H1 (cell line): Measurements from ENCODE around the gene PTPN1. TPM values are rescaled to one million over a fixed set of nuclear protein-coding genes. Genes with fewer than 3 reads are reported as not detected.

ENCODE experiments used
- CTCF ChIA-PET: fragments of 300-600 bp; sonication (Branson Sonifier 250); formaldehyde crosslinking; loops from one replicate; lab custom pipeline; 2021; ENCODE audit not compliant: partially characterized antibody; lab: Charles Lee
- POLR2A ChIA-PET: fragments of 300-600 bp; sonication (Branson Sonifier 250); formaldehyde crosslinking; loops from one replicate; lab custom pipeline; 2021; ENCODE audit warnings: inconsistent platforms; ENCODE audit not compliant: partially characterized antibody; lab: Charles Lee
- DNase-seq, 2 experiments: peaks; one replicate each; pipeline versions ENCODE4 v3.0.0 to v3.0.0-alpha.2; 2010 to 2022; ENCODE audit warnings: low spot score in 2 of 2, low read depth in 1 of 2, mixed read lengths in 1 of 2
- FAIRE-seq: peaks from 2 replicates; lab custom pipeline; 2011; peaks lifted over from hg19 to GRCh38; lab: Jason Lieb, UNC
- H2AFZ ChIP-seq: 2 replicates; pipeline ENCODE4 v1.8.1; 2012; ENCODE audit warnings: low read length, inconsistent platforms
- H2AK5ac ChIP-seq: 2 replicates; pipeline ENCODE4 v1.6.1; 2013; ENCODE audit warnings: low read depth, low read length
- H2BK120ac ChIP-seq: replicated peaks from 2 replicates; pipeline ENCODE3; 2013; ENCODE audit warnings: low read depth, low read length, inconsistent platforms
- H2BK12ac ChIP-seq: 2 replicates; pipeline ENCODE4 v1.6.1; 2013; ENCODE audit warnings: low read depth, low read length
- H2BK15ac ChIP-seq: 2 replicates; pipeline ENCODE4 v1.6.1; 2013; ENCODE audit warnings: low read length
- H2BK20ac ChIP-seq: 2 replicates; pipeline ENCODE4 v1.6.1; 2013; ENCODE audit warnings: low read length
- H2BK5ac ChIP-seq: 2 replicates; pipeline ENCODE4 v1.6.1; 2013; ENCODE audit warnings: low read depth, low read length
- H3K14ac ChIP-seq: 2 replicates; pipeline ENCODE4 v1.6.1; 2013; ENCODE audit warnings: inconsistent platforms; ENCODE audit not compliant: insufficient read length
- H3K18ac ChIP-seq: 2 replicates; pipeline ENCODE4 v1.6.1; 2013; ENCODE audit warnings: low read length; ENCODE audit errors: extremely low read depth
- H3K23ac ChIP-seq: 2 replicates; pipeline ENCODE4 v1.6.1; 2013; ENCODE audit warnings: inconsistent platforms; ENCODE audit not compliant: insufficient read length
- H3K23me2 ChIP-seq: 2 replicates; pipeline ENCODE4 v1.6.1; 2013; ENCODE audit warnings: low read depth, low read length
- H3K27ac ChIP-seq: 2 replicates; pipeline ENCODE4 v1.6.1; 2011; ENCODE audit warnings: low read depth, low read length, inconsistent platforms
- H3K27me3 ChIP-seq, 4 experiments: replicated peaks in 1 of 4; 1 replicate in 1 of 4; 2 replicates in 3 of 4; pipeline versions ENCODE4 v1.6.1 to v1.8.1; 2011 to 2013; ENCODE audit warnings: low read length in 3 of 4, mild to moderate bottlenecking in 3 of 4, inconsistent platforms in 2 of 4, mixed read lengths in 2 of 4, moderate library complexity in 1 of 4; ENCODE audit not compliant: control insufficient read depth in 3 of 4, insufficient read depth in 3 of 4; ENCODE audit errors: extremely low read depth in 1 of 4
- H3K36me3 ChIP-seq, 4 experiments: 2 replicates each; pipeline versions ENCODE4 v1.6.1 to v1.8.1; 2011 to 2013; ENCODE audit warnings: mild to moderate bottlenecking in 4 of 4, low read length in 3 of 4, moderate library complexity in 2 of 4, control low read depth in 1 of 4, inconsistent platforms in 1 of 4; ENCODE audit not compliant: insufficient read depth in 4 of 4, control insufficient read depth in 2 of 4
- H3K4ac ChIP-seq: replicated peaks from 2 replicates; pipeline ENCODE3; 2013; ENCODE audit warnings: low read length, low read depth, mixed read lengths, inconsistent platforms; ENCODE audit not compliant: insufficient read length
- H3K4me1 ChIP-seq, 4 experiments: replicated peaks in 1 of 4; 1 replicate in 1 of 4; 2 replicates in 3 of 4; pipeline versions ENCODE4 v1.6.1 to v1.8.1; 2011 to 2013; ENCODE audit warnings: low read length in 3 of 4, inconsistent platforms in 2 of 4, mixed read lengths in 1 of 4; ENCODE audit not compliant: insufficient read depth in 4 of 4, control insufficient read depth in 3 of 4
- H3K4me2 ChIP-seq, 2 experiments: 2 replicates each; pipeline versions ENCODE4 v1.6.1 to v1.8.1; 2011 to 2013; ENCODE audit warnings: low read depth in 2 of 2, low read length in 2 of 2, control low read depth in 1 of 2, inconsistent platforms in 1 of 2, mild to moderate bottlenecking in 1 of 2; ENCODE audit not compliant: insufficient read depth in 1 of 2
- H3K4me3 ChIP-seq, 4 experiments: fragments of 200-600, 300-600 bp in 1 of 4; sonication (generic), shearing (Covaris generic), sonication (Bioruptor Twin) in 1 of 4; 2 replicates each; pipeline versions ENCODE4 v1.5.1 to v1.8.1; 2011 to 2016; ENCODE audit warnings: low read length in 4 of 4, low read depth in 3 of 4, control low read depth in 2 of 4, inconsistent platforms in 2 of 4, mild to moderate bottlenecking in 2 of 4, mixed read lengths in 1 of 4, moderate library complexity in 1 of 4; ENCODE audit not compliant: insufficient read depth in 2 of 4; ENCODE audit errors: extremely low read depth in 1 of 4
- H3K56ac ChIP-seq: replicated peaks from 2 replicates; pipeline ENCODE3; 2013; ENCODE audit warnings: low read depth, mild to moderate bottlenecking, mixed read lengths, low read length, inconsistent platforms; ENCODE audit not compliant: insufficient read length
- H3K79me1 ChIP-seq: 2 replicates; pipeline ENCODE4 v1.6.1; 2013; ENCODE audit warnings: low read depth, low read length, control low read depth
- H3K79me2 ChIP-seq, 2 experiments: 2 replicates each; pipeline versions ENCODE4 v1.6.1 to v1.8.1; 2012 to 2013; ENCODE audit warnings: low read length in 2 of 2, mild to moderate bottlenecking in 2 of 2, inconsistent platforms in 1 of 2; ENCODE audit not compliant: insufficient read depth in 2 of 2, control insufficient read depth in 1 of 2
- H3K9ac ChIP-seq, 4 experiments: replicated peaks in 1 of 4; 1 replicate in 1 of 4; 2 replicates in 3 of 4; pipeline versions ENCODE4 v1.6.1 to v1.8.1; 2011 to 2013; ENCODE audit warnings: low read depth in 3 of 4, low read length in 3 of 4, control low read depth in 2 of 4, mild to moderate bottlenecking in 2 of 4, moderate library complexity in 2 of 4, inconsistent platforms in 1 of 4; ENCODE audit errors: extremely low read depth in 1 of 4
- H3K9me3 ChIP-seq, 2 experiments: 2 replicates each; pipeline versions ENCODE4 v1.6.1 to v1.8.1; 2012 to 2013; ENCODE audit warnings: mild to moderate bottlenecking in 2 of 2, moderate library complexity in 2 of 2, control low read depth in 1 of 2, inconsistent platforms in 1 of 2, low read depth in 1 of 2, low read length in 1 of 2, mixed read lengths in 1 of 2; ENCODE audit not compliant: insufficient read depth in 2 of 2
- H4K20me1 ChIP-seq, 2 experiments: replicated peaks in 1 of 2; 2 replicates each; pipeline versions ENCODE3 to v1.8.1; 2011 to 2013; ENCODE audit warnings: inconsistent platforms in 2 of 2, low read length in 2 of 2, mild to moderate bottlenecking in 1 of 2; ENCODE audit not compliant: insufficient read depth in 2 of 2, control insufficient read depth in 1 of 2
- H4K5ac ChIP-seq: 2 replicates; pipeline ENCODE4 v1.6.1; 2013; ENCODE audit warnings: low read length, low read depth, mixed read lengths, inconsistent platforms; ENCODE audit not compliant: insufficient read length
- H4K8ac ChIP-seq: 2 replicates; pipeline ENCODE4 v1.8.0; 2013; ENCODE audit warnings: mild to moderate bottlenecking, moderate library complexity, low read length, inconsistent platforms; ENCODE audit not compliant: insufficient read depth; ENCODE audit errors: extremely low read depth
- H4K91ac ChIP-seq: replicated peaks from 2 replicates; pipeline ENCODE3; 2013; ENCODE audit warnings: low read length, mixed read lengths, inconsistent platforms; ENCODE audit not compliant: insufficient read length
- ASH2L ChIP-seq: fragments of 200-600, 300-600 bp; sonication (generic); IDR thresholded peaks from one replicate; pipeline ENCODE4 v1.7.1; 2017; ENCODE audit warnings: low read length
- CEBPB ChIP-seq: IDR thresholded peaks from 2 replicates; pipeline ENCODE4 v1.6.1; 2012; ENCODE audit warnings: low read depth, low read length
- CHD2 ChIP-seq: IDR thresholded peaks from 2 replicates; pipeline ENCODE4 v1.6.1; 2012; ENCODE audit warnings: low read length, improper control_type of control experiment
- EGR1 ChIP-seq: IDR thresholded peaks from 2 replicates; pipeline ENCODE4 v1.6.1; 2011; ENCODE audit warnings: low read depth, low read length, borderline replicate concordance
- EP300 ChIP-seq, 2 experiments: IDR thresholded peaks; 1 replicate in 1 of 2; 2 replicates in 1 of 2; pipeline ENCODE4 v1.6.1; 2011 to 2012; ENCODE audit warnings: low read depth in 2 of 2, low read length in 2 of 2, mild to moderate bottlenecking in 2 of 2, borderline replicate concordance in 1 of 2, inconsistent platforms in 1 of 2, moderate library complexity in 1 of 2
- NANOG ChIP-seq: IDR thresholded peaks from 2 replicates; pipeline ENCODE4 v1.6.1; 2011; ENCODE audit warnings: low read length, low read depth, mild to moderate bottlenecking, inconsistent platforms; ENCODE audit not compliant: insufficient read depth, poor library complexity, severe bottlenecking
- RAD21 ChIP-seq, 2 experiments: IDR thresholded peaks in 1 of 2; conservative IDR thresholded peaks in 1 of 2; 2 replicates each; pipeline ENCODE4 v1.6.1; 2011; ENCODE audit warnings: low read depth in 2 of 2, low read length in 2 of 2, improper control_type of control experiment in 1 of 2, inconsistent platforms in 1 of 2, mild to moderate bottlenecking in 1 of 2, moderate library complexity in 1 of 2
- RXRA ChIP-seq: IDR thresholded peaks from 2 replicates; pipeline ENCODE4 v1.6.1; 2011; ENCODE audit warnings: low read depth, mild to moderate bottlenecking, low read length, moderate library complexity; ENCODE audit not compliant: insufficient read depth
- SIRT6 ChIP-seq: IDR thresholded peaks from one replicate; pipeline ENCODE4 v1.7.1; 2012; ENCODE audit warnings: low read length, inconsistent platforms
- SP2 ChIP-seq: IDR thresholded peaks from 2 replicates; pipeline ENCODE4 v1.6.1; 2012; ENCODE audit warnings: mild to moderate bottlenecking, low read length, inconsistent platforms
- SUZ12 ChIP-seq: fragments of 200-600 bp; sonication (generic); IDR thresholded peaks from 2 replicates; pipeline ENCODE4 v1.6.1; 2012; ENCODE audit warnings: mild to moderate bottlenecking, inconsistent platforms, low read length, moderate library complexity, mixed read lengths
- WGBS, 2 experiments: shearing (Covaris generic) in 1 of 2; methylation state at CpG; one replicate each; pipeline versions ENCODE4 v1.1.6 to v1.1.7; 2013 to 2015; ENCODE audit warnings: low lambda C conversion rate in 2 of 2, mixed read lengths in 2 of 2, inconsistent platforms in 1 of 2, low coverage in 1 of 2, missing lambda C conversion rate in 1 of 2; ENCODE audit not compliant: insufficient replicate concordance in 2 of 2, insufficient coverage in 1 of 2, insufficient read length in 1 of 2; ENCODE audit errors: extremely low coverage in 1 of 2, missing lambda C conversion rate in 1 of 2; 5-methylcytosine and 5-hydroxymethylcytosine counted together
- polyA plus RNA-seq, 7 experiments: library from polyadenylated mRNA; depleted of rRNA in 3 of 7; stranded (reverse) in 5 of 7; unstranded in 2 of 7; fragments of >200 nt in 5 of 7; fragments of 200-250 nt in 2 of 7; gene quantifications; 1 replicate in 5 of 7; 2 replicates in 1 of 7; 4 replicates in 1 of 7; pipeline versions ENCODE4 v1.2.1 to v1.2.3, GENCODE V29; 2011 to 2013; ENCODE audit warnings: missing spikeins in 2 of 7, mixed read lengths in 2 of 7
- total RNA-seq: library from RNA; stranded (reverse); fragmentation: NEBNext Ultra II Directional; extraction: Animal tissue kit (Norgen Biotek cat#: 25700); gene quantifications from 2 replicates; pipeline ENCODE4 v1.2.1, GENCODE V29; 2021
- TF ChIP-seq, protein P1 (sequence below): IDR thresholded peaks from 2 replicates; pipeline ENCODE4 v1.6.1; 2011; ENCODE audit warnings: low read length, improper control_type of control experiment
- TF ChIP-seq, protein P2 (sequence below): IDR thresholded peaks from 2 replicates; pipeline ENCODE4 v1.6.1; 2012; ENCODE audit warnings: inconsistent platforms

The PTPN1 gene
- total and polyA plus RNA-seq, 2 of the 8 experiments (the other 6 are each of a cell fraction or from before 2014, with no cell fraction given), result 18.6 to 32.1 TPM

DNA sequence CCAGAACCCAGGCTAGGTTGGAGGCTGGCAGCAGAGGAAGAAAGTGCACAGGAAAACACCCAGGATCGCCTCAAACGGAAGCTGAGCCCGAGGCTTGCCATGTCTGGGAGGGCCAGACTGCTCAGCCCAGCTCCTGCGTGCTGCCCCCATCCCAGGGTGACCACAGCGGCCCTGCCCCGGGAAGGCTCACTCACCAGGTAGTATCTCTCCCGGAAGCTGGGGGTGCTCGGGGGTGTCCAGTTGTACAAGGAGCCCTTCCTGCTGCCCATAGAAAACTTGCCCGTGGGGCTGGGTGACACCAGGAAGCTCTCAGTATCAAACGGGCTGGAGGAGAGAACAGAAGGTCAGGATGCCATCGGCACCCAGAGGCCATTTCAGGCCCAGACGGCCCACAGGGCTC is 94.3 kb downstream of the PTPN1 start:
- Histone ChIP-seq H4K20me1 (peaks cover 0 to 1% of the 10 kb centered on the region in 2 experiments), H3K9ac (no peak overlapping the region), H3K56ac (no peak overlapping the region), H2AK5ac (no peak overlapping the region), H3K4me3 (no peak overlapping the region), H3K27me3 (no peaks in the 10 kb centered on the region), H3K14ac (no peak overlapping the region), H3K79me1 (no peaks in the 10 kb centered on the region), H3K18ac (no peak overlapping the region), H4K5ac (no peak overlapping the region), H2BK15ac (no peak overlapping the region), H3K23me2 (no peaks in the 10 kb centered on the region), H2BK5ac (no peak overlapping the region), H3K4me2 (no peak overlapping the region), H3K79me2 (no peaks in the 10 kb centered on the region), H3K4me1 (no peaks in the 10 kb centered on the region), H3K23ac (no peak overlapping the region), H2BK20ac (no peak overlapping the region), H2AFZ (no peak overlapping the region), H4K91ac (no peak overlapping the region), H3K9me3 (no peaks in the 10 kb centered on the region), H2BK12ac (no peak overlapping the region), H3K4ac (no peak overlapping the region), H2BK120ac (no peak overlapping the region), H4K8ac (no peak overlapping the region), H3K36me3 (no peaks in the 10 kb centered on the region), H3K27ac (no peak overlapping the region)
- FAIRE-seq, result no peak
- CTCF ChIA-PET, result interaction anchor here (0.9 to 1.5 kb wide), 5 partner anchors 15 to 129 kb away, joined by 3 to 7 read pairs (median 5); no protein-coding TSS in a partner anchor
- 89% methylated on average over 11 of the region's 12 CpGs; no CpG with 5 or more reads in 1 of the 2 experiments for WGBS, 2 experiments
- no peak for DNase-seq
- POLR2A ChIA-PET, result no interaction called here
- no peak for TF ChIP-seq CHD2
- no peak for TF ChIP-seq SP2
- no peak for TF ChIP-seq RXRA
- TF ChIP-seq EGR1, result no peak
- TF ChIP-seq CEBPB, result no peak
- TF ChIP-seq, protein P1, sequence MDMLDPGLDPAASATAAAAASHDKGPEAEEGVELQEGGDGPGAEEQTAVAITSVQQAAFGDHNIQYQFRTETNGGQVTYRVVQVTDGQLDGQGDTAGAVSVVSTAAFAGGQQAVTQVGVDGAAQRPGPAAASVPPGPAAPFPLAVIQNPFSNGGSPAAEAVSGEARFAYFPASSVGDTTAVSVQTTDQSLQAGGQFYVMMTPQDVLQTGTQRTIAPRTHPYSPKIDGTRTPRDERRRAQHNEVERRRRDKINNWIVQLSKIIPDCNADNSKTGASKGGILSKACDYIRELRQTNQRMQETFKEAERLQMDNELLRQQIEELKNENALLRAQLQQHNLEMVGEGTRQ, result no peak
- no peak for TF ChIP-seq NANOG
- TF ChIP-seq EP300 (IDR thresholded peaks at IDR 0.05; ENCODE audit: borderline replicate concordance in 1 of 2, low read depth in 2 of 2, low read length in 2 of 2), result no peak
- TF ChIP-seq, protein P2, sequence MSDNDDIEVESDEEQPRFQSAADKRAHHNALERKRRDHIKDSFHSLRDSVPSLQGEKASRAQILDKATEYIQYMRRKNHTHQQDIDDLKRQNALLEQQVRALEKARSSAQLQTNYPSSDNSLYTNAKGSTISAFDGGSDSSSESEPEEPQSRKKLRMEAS, result no peak
- no peak for TF ChIP-seq RAD21 (IDR thresholded peaks at IDR 0.05 in 1 of 2, conservative IDR thresholded peaks at IDR 0.05 in 1 of 2; ENCODE audit: low read depth in 2 of 2, low read length in 2 of 2)
- TF ChIP-seq ASH2L, result no peak
- no peak for TF ChIP-seq SIRT6
- no peak for TF ChIP-seq SUZ12
